Stromal cell of bone marrow (primary cell): ENCODE measurements around the gene RHOT1.
"Not testable (repeated sequence)": the region's sequence is repeated elsewhere in the genome, so short reads cannot be mapped to it uniquely, and the experiment has no call there.

Source experiments
- DNase-seq: peaks from one replicate; pipeline ENCODE4 v3.0.0-alpha.2; 2012; ENCODE audit warnings: low read depth

RHOT1 gene

GRCh38 chr17:32159586-32160438 is 17.5 kb downstream of the RHOT1 start:
- no peak for DNase-seq

- DNase-seq = no peak
These were observed 18.2 kb downstream of the RHOT1 start for GRCh38 chr17:32160526-32160925.

- DNase-seq = no peak
These were observed 18.7 kb downstream of the RHOT1 start for GRCh38 chr17:32161029-32161428.

- DNase-seq = peak; percentile 50
These were observed 19.4 kb downstream of the RHOT1 start for GRCh38 chr17:32161506-32162365.

GRCh38 chr17:32174889-32175288 is 32.6 kb downstream of the RHOT1 start:
- no peak for DNase-seq

- DNase-seq = not testable (repeated sequence)
These were observed 36.4 kb downstream of the RHOT1 start for GRCh38 chr17:32178679-32179078.

GRCh38 chr17:32179103-32179502 is 36.8 kb downstream of the RHOT1 start:
- DNase-seq = not testable (repeated sequence)

- not testable (repeated sequence) for DNase-seq
These were observed 37.2 kb downstream of the RHOT1 start for GRCh38 chr17:32179526-32179925.

GRCh38 chr17:32180262-32180661 is 38.0 kb downstream of the RHOT1 start:
- not testable (repeated sequence) for DNase-seq

GRCh38 chr17:32185875-32186274 is 43.6 kb downstream of the RHOT1 start:
- no peak for DNase-seq

- DNase-seq = no peak
These were observed 45.0 kb downstream of the RHOT1 start for GRCh38 chr17:32187271-32187670.

- no peak for DNase-seq
These were observed 47.0 kb downstream of the RHOT1 start for GRCh38 chr17:32189343-32189742.

- peak; percentile 25 for DNase-seq
These were observed 49.0 kb downstream of the RHOT1 start for GRCh38 chr17:32191306-32191705.

GRCh38 chr17:32192379-32192778 is 50.1 kb downstream of the RHOT1 start:
- peak; percentile 42 for DNase-seq

- no peak for DNase-seq
These were observed 55.7 kb downstream of the RHOT1 start for GRCh38 chr17:32197987-32198386.

GRCh38 chr17:32206861-32207260 is 64.6 kb downstream of the RHOT1 start:
- no peak for DNase-seq

- no peak for DNase-seq
These were observed 66.1 kb downstream of the RHOT1 start for GRCh38 chr17:32208436-32208835.

GRCh38 chr17:32209608-32210007 is 67.3 kb downstream of the RHOT1 start:
- no peak for DNase-seq

GRCh38 chr17:32211671-32212070 is 69.4 kb downstream of the RHOT1 start:
- DNase-seq = no peak

GRCh38 chr17:32215696-32216095 is 73.4 kb downstream of the RHOT1 start:
- no peak for DNase-seq

GRCh38 chr17:32222621-32223020 is 80.3 kb downstream of the RHOT1 start:
- DNase-seq = no peak

- DNase-seq = no peak
These were observed 81.4 kb downstream of the RHOT1 start for GRCh38 chr17:32223703-32224102.

- DNase-seq = no peak
These were observed 84.6 kb downstream of the RHOT1 start for GRCh38 chr17:32226886-32227285.
